ENCODE measurements around the gene SMURF2. TPM values are rescaled to one million over a fixed set of nuclear protein-coding genes. Genes with fewer than 3 reads are reported as not detected.
A peak's percentile ranks its signal among the peaks of the same experiment; 100 is the strongest.

Gene SMURF2
- total and polyA plus RNA-seq, 9 of the 15 experiments (the other 6 are each of a cell fraction or from before 2014, with no cell fraction given): 3.8 to 22.0 (median 14.8) TPM

DNA sequence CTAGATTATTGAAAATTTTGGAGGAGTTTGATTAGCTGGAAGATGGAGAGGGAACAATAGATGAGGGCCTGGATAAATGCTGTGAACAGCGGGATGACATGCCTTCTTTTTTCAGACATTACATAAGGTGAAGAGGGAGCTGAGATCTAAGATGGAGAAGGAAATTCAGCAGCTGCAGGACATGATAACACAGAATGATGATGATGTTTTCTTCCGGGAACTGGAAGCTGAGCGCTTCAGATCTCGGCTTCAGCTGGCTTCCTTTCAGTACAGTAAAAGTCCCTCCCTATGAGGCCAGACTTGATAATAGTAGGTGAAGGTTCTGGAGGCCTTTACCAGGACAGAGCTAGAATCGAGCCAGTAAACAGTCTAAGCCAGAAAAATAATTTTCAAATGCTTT lies 124.6 kb downstream of the SMURF2 start (continued):
- TF ChIP-seq, protein P1, sequence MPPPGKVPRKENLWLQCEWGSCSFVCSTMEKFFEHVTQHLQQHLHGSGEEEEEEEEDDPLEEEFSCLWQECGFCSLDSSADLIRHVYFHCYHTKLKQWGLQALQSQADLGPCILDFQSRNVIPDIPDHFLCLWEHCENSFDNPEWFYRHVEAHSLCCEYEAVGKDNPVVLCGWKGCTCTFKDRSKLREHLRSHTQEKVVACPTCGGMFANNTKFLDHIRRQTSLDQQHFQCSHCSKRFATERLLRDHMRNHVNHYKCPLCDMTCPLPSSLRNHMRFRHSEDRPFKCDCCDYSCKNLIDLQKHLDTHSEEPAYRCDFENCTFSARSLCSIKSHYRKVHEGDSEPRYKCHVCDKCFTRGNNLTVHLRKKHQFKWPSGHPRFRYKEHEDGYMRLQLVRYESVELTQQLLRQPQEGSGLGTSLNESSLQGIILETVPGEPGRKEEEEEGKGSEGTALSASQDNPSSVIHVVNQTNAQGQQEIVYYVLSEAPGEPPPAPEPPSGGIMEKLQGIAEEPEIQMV (tag; conservative IDR thresholded peaks at IDR 0.05; ENCODE audit: low read depth): no peak; the same call in 1 of the 2 replicates
- TF ChIP-seq RB1 (IDR thresholded peaks at IDR 0.05; ENCODE audit: low read depth) (no peak), HMG20A (CRISPR knock-in tag; conservative IDR thresholded peaks at IDR 0.05) (no peak), CREB1 (IDR thresholded peaks at IDR 0.05) (peak; percentile 41; the same call in 1 of the 2 replicates), CREB1 (CRISPR knock-in tag; IDR thresholded peaks at IDR 0.05) (no peak), ZNF41 (CRISPR knock-in tag; conservative IDR thresholded peaks at IDR 0.05) (no peak), SMARCA4 (IDR thresholded peaks at IDR 0.05) (peak; percentile 92), SAFB2 (IDR thresholded peaks at IDR 0.05; ENCODE audit: borderline replicate concordance, low read depth, low read length, severe bottlenecking) (no peak), EHMT2 (IDR thresholded peaks at IDR 0.05) (no peak), DNMT1 (IDR thresholded peaks at IDR 0.05) (no peak), PTBP1 (IDR thresholded peaks at IDR 0.05; ENCODE audit: low read depth, low read length) (no peak), COPS2 (conservative IDR thresholded peaks at IDR 0.05) (no peak), THRAP3 (IDR thresholded peaks at IDR 0.05; ENCODE audit: borderline replicate concordance) (no peak)
- TF ChIP-seq, protein P2, sequence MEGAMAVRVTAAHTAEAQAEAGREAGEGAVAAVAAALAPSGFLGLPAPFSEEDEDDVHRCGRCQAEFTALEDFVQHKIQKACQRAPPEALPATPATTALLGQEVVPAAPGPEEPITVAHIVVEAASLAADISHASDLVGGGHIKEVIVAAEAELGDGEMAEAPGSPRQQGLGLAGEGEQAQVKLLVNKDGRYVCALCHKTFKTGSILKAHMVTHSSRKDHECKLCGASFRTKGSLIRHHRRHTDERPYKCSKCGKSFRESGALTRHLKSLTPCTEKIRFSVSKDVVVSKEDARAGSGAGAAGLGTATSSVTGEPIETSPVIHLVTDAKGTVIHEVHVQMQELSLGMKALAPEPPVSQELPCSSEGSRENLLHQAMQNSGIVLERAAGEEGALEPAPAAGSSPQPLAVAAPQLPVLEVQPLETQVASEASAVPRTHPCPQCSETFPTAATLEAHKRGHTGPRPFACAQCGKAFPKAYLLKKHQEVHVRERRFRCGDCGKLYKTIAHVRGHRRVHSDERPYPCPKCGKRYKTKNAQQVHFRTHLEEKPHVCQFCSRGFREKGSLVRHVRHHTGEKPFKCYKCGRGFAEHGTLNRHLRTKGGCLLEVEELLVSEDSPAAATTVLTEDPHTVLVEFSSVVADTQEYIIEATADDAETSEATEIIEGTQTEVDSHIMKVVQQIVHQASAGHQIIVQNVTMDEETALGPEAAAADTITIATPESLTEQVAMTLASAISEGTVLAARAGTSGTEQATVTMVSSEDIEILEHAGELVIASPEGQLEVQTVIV (CRISPR knock-in tag; IDR thresholded peaks at IDR 0.05; ENCODE audit: borderline replicate concordance): no peak
- TF ChIP-seq, protein P3, sequence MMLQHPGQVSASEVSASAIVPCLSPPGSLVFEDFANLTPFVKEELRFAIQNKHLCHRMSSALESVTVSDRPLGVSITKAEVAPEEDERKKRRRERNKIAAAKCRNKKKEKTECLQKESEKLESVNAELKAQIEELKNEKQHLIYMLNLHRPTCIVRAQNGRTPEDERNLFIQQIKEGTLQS (IDR thresholded peaks at IDR 0.05): peak; percentile 77; the same call in 1 of the 2 replicates
- TF ChIP-seq, protein P3 (CRISPR knock-in tag; conservative IDR thresholded peaks at IDR 0.05): no peak
- TF ChIP-seq, protein P4, sequence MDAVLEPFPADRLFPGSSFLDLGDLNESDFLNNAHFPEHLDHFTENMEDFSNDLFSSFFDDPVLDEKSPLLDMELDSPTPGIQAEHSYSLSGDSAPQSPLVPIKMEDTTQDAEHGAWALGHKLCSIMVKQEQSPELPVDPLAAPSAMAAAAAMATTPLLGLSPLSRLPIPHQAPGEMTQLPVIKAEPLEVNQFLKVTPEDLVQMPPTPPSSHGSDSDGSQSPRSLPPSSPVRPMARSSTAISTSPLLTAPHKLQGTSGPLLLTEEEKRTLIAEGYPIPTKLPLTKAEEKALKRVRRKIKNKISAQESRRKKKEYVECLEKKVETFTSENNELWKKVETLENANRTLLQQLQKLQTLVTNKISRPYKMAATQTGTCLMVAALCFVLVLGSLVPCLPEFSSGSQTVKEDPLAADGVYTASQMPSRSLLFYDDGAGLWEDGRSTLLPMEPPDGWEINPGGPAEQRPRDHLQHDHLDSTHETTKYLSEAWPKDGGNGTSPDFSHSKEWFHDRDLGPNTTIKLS (IDR thresholded peaks at IDR 0.05; ENCODE audit: borderline replicate concordance, low read depth): no peak
- TF ChIP-seq, protein P5, sequence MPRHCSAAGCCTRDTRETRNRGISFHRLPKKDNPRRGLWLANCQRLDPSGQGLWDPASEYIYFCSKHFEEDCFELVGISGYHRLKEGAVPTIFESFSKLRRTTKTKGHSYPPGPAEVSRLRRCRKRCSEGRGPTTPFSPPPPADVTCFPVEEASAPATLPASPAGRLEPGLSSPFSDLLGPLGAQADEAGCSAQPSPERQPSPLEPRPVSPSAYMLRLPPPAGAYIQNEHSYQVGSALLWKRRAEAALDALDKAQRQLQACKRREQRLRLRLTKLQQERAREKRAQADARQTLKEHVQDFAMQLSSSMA (CRISPR knock-in tag; IDR thresholded peaks at IDR 0.05): no peak

All from K562 (cell line).